HCT116 (cell line): ENCODE measurements around the gene KISS1R. TPM values are rescaled to one million over a fixed set of nuclear protein-coding genes. Genes with fewer than 3 reads are reported as not detected.

Experiments used
- ATAC-seq: fragments of 200-7000 bp; cut with Tn5 transposase; 2 replicates; pipeline ENCODE4 v1.9.1; 2020; ENCODE audit warnings: mild to moderate bottlenecking, moderate library complexity
- BruUV-seq: library from RNA; stranded (reverse); fragments of 400-500 nt; replicated peaks from 2 replicates; lab custom pipeline; 2021; lab: Mats Ljungman, UMichigan
- CTCF ChIA-PET: fragments of 300-600 bp; sonication (Branson Sonifier 250); formaldehyde crosslinking; loops from one replicate; lab custom pipeline; 2021; ENCODE audit warnings: antibody characterized with exemption; lab: Charles Lee
- POLR2A ChIA-PET: fragments of 300-600, 350-600 bp; sonication (Branson Sonifier 250); formaldehyde crosslinking; loops from one replicate; lab custom pipeline; 2021; ENCODE audit warnings: antibody characterized with exemption; lab: Charles Lee
- RAD21 ChIA-PET, 2 experiments: fragments of 300-600 bp; sonication (Branson Sonifier 250); formaldehyde crosslinking; loops; one replicate each; lab custom pipeline; 2023; ENCODE audit warnings: low total read pairs in 2 of 2; ENCODE audit not compliant: uncharacterized antibody in 2 of 2, unreplicated experiment in 2 of 2, low non-redundant PET in 1 of 2; lab: Charles Lee
- DNase-seq: peaks from one replicate; pipeline ENCODE4 v3.0.0-alpha.2; 2010; ENCODE audit warnings: low read depth, low spot score
- H2AFZ ChIP-seq: fragments of 200-600 bp; shearing (Covaris generic), sonication (generic); 2 replicates; pipeline ENCODE4 v1.6.1; 2017; ENCODE audit warnings: low read depth, mixed run types, mixed read lengths, antibody characterized with exemption, low read length; ENCODE audit not compliant: poor library complexity, severe bottlenecking
- H3K27ac ChIP-seq: 2 replicates; pipeline ENCODE4 v1.5.1; 2012; ENCODE audit warnings: low read depth, low read length
- H3K27me3 ChIP-seq: fragments of 200-600 bp; sonication (generic); 2 replicates; pipeline ENCODE4 v1.6.1; 2016; ENCODE audit warnings: mixed run types, low read length, mixed read lengths; ENCODE audit not compliant: insufficient read depth
- H3K36me3 ChIP-seq, 2 experiments: fragments of 200-500 bp in 1 of 2; fragments of 200-600 bp in 1 of 2; sonication (Bioruptor generic) in 1 of 2; sonication (generic) in 1 of 2; 2 replicates each; pipeline versions ENCODE4 v1.5.1 to v1.6.1; 2014 to 2016; ENCODE audit warnings: low read length in 2 of 2, inconsistent platforms in 1 of 2, mixed read lengths in 1 of 2, mixed run types in 1 of 2; ENCODE audit not compliant: insufficient read depth in 2 of 2, control insufficient read depth in 1 of 2
- H3K4me1 ChIP-seq, 2 experiments: fragments of 200-600 bp in 1 of 2; sonication (generic) in 1 of 2; 2 replicates each; pipeline versions ENCODE4 v1.5.1 to v1.6.1; 2012 to 2017; ENCODE audit warnings: low read length in 2 of 2, inconsistent platforms in 1 of 2, mild to moderate bottlenecking in 1 of 2, mixed read lengths in 1 of 2, mixed run types in 1 of 2, moderate library complexity in 1 of 2; ENCODE audit not compliant: insufficient read depth in 2 of 2, control insufficient read depth in 1 of 2
- H3K4me2 ChIP-seq: fragments of 200-600 bp; sonication (generic); 2 replicates; pipeline ENCODE4 v1.6.1; 2017; ENCODE audit warnings: mixed run types, low read length, mixed read lengths
- H3K4me3 ChIP-seq, 2 experiments: fragments of 200-600 bp in 1 of 2; sonication (generic) in 1 of 2; replicated peaks in 1 of 2; 2 replicates each; pipeline ENCODE4 v1.5.1; 2011 to 2016; ENCODE audit warnings: low read length in 2 of 2, control low read depth in 1 of 2, low read depth in 1 of 2, mild to moderate bottlenecking in 1 of 2, mixed read lengths in 1 of 2, mixed run types in 1 of 2
- H3K79me2 ChIP-seq: fragments of 200-600 bp; sonication (generic); 2 replicates; pipeline ENCODE4 v1.6.1; 2017; ENCODE audit warnings: mild to moderate bottlenecking, mixed run types, low read length, moderate library complexity, mixed read lengths; ENCODE audit not compliant: insufficient read depth
- H3K9ac ChIP-seq: fragments of 200-600 bp; sonication (generic); 2 replicates; pipeline ENCODE4 v1.6.1; 2016; ENCODE audit warnings: low read length, mixed read lengths
- H3K9me2 ChIP-seq: fragments of 200-600 bp; sonication (generic), shearing (Covaris generic); 2 replicates; pipeline ENCODE4 v1.6.1; 2017; ENCODE audit warnings: mixed run types, mild to moderate bottlenecking, moderate library complexity; ENCODE audit not compliant: insufficient read depth
- H3K9me3 ChIP-seq, 2 experiments: fragments of 200-500 bp in 1 of 2; fragments of 200-600 bp in 1 of 2; sonication (Bioruptor generic) in 1 of 2; sonication (generic) in 1 of 2; 2 replicates each; pipeline ENCODE4 v1.6.1; 2014 to 2017; ENCODE audit warnings: low read length in 2 of 2, mixed read lengths in 2 of 2, inconsistent platforms in 1 of 2, low read depth in 1 of 2, mild to moderate bottlenecking in 1 of 2, mixed run types in 1 of 2, moderate library complexity in 1 of 2; ENCODE audit not compliant: control insufficient read depth in 1 of 2, insufficient read depth in 1 of 2
- H4K20me1 ChIP-seq: fragments of 200-600 bp; sonication (generic), shearing (Covaris generic); 2 replicates; pipeline ENCODE4 v1.6.1; 2017; ENCODE audit warnings: mixed run types, mild to moderate bottlenecking, moderate library complexity; ENCODE audit not compliant: insufficient read depth
- CEBPB ChIP-seq: IDR thresholded peaks from 2 replicates; pipeline ENCODE4 v1.6.1; 2012; ENCODE audit warnings: low read depth
- EZH2phosphoT487 ChIP-seq: fragments of 200-600 bp; IDR thresholded peaks from 2 replicates; pipeline ENCODE4 v1.6.1; 2018; ENCODE audit warnings: antibody characterized with exemption, borderline replicate concordance
- FOSL1 ChIP-seq: IDR thresholded peaks from 2 replicates; pipeline ENCODE4 v1.6.1; 2012; ENCODE audit warnings: low read depth
- POLR2AphosphoS5 ChIP-seq: IDR thresholded peaks from 2 replicates; pipeline ENCODE4 v1.6.1; 2011; ENCODE audit warnings: mild to moderate bottlenecking, low read depth, low read length, moderate library complexity
- SIN3A ChIP-seq: IDR thresholded peaks from 2 replicates; pipeline ENCODE4 v1.6.1; 2012; ENCODE audit warnings: low read depth
- SRF ChIP-seq: IDR thresholded peaks from 2 replicates; pipeline ENCODE4 v1.6.1; 2012; ENCODE audit warnings: low read depth
- intact Hi-C: fragments of 100-400 bp; cut with micrococcal nuclease; formaldehyde crosslinking; loops from 2 replicates; pipeline ENCODE4 v1.10.0; 2022
- total RNA-seq: library from RNA; stranded (reverse); gene quantifications from one replicate; pipeline ENCODE4 v1.2.1, GENCODE V29; 2021; ENCODE audit not compliant: unreplicated experiment
- TF ChIP-seq, protein P1 (sequence below), 3 experiments: fragments of 200-600 bp in 1 of 3; sonication (generic) in 1 of 3; IDR thresholded peaks in 2 of 3; conservative IDR thresholded peaks in 1 of 3; 2 replicates each; pipeline ENCODE4 v1.5.1; 2012 to 2017; ENCODE audit warnings: low read depth in 2 of 3, low read length in 2 of 3, antibody characterized with exemption in 1 of 3, borderline replicate concordance in 1 of 3, control low read depth in 1 of 3, mild to moderate bottlenecking in 1 of 3, mixed read lengths in 1 of 3, mixed run types in 1 of 3, moderate library complexity in 1 of 3; ENCODE audit not compliant: insufficient read depth in 1 of 3
- TF ChIP-seq, protein P2 (sequence below): IDR thresholded peaks from 2 replicates; pipeline ENCODE4 v1.6.1; 2012

Gene KISS1R
- total RNA-seq, 1 experiment from 2014 or later, result 5.9 TPM

DNA sequence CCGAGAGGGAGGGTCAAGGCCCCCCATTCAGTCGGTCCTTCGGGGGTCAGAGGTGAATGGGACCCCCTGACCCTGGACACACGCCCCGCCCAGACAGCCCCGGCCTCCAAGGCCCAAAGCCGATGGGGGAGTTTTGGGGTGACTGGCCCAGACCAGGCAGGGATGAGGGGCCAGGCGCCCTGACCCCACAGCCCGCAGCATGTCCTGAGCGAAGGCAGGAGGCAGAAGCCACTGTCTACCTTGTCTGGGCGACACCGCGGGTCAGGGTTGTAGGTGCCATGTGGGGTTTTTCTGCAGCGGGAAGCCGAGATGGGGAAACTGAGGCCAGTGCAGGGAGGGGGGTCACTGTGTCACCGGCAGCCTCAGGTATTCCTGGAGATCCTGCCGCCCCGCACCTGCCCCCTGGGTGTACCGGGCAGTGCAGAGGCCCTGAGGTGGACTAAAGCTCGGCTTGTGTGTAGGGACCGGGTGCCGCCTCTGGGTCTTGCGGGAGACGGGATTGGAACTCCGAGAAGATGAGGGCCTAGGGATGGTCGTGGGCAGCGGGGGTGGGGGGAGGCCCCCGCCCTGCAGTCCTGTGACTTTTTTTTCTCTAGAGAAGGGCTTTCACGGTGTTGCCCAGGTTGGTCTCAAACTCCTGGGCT is 17.2 kb downstream of the KISS1R start:
- Histone ChIP-seq H4K20me1 (no peaks in the 10 kb centered on the region), H3K79me2 (no peaks in the 10 kb centered on the region; the same call in 1 of the 2 replicates), H3K4me2 (no peak overlapping the region), H3K4me1 (peaks cover 14 to 18% of the 10 kb centered on the region in 2 experiments), H3K36me3 (0 out of 4 replicates have a peak, but pooled peaks cover 0 to 4% of the 10 kb centered on the region in 2 experiments), H3K27me3 (no peaks in the 10 kb centered on the region), H3K9ac (no peak overlapping the region), H3K4me3 (no peak overlapping the region), H3K9me2 (no peaks in the 10 kb centered on the region), H3K9me3 (no peaks in the 10 kb centered on the region), H2AFZ (no peak overlapping the region), H3K27ac (no peak overlapping the region)
- DNase-seq (no peak), ATAC-seq (no peak)
- POLR2A ChIA-PET, result no interaction called here
- intact Hi-C loops, result no loop called here
- RAD21 ChIA-PET, result no interaction called here
- CTCF ChIA-PET, result no interaction called here
- BruUV-seq, result no TSS peak
- TF ChIP-seq EZH2phosphoT487 (no peak), FOSL1 (no peak), CEBPB (no peak), SIN3A (no peak), POLR2AphosphoS5 (no peak), SRF (no peak)
- TF ChIP-seq, protein P1, sequence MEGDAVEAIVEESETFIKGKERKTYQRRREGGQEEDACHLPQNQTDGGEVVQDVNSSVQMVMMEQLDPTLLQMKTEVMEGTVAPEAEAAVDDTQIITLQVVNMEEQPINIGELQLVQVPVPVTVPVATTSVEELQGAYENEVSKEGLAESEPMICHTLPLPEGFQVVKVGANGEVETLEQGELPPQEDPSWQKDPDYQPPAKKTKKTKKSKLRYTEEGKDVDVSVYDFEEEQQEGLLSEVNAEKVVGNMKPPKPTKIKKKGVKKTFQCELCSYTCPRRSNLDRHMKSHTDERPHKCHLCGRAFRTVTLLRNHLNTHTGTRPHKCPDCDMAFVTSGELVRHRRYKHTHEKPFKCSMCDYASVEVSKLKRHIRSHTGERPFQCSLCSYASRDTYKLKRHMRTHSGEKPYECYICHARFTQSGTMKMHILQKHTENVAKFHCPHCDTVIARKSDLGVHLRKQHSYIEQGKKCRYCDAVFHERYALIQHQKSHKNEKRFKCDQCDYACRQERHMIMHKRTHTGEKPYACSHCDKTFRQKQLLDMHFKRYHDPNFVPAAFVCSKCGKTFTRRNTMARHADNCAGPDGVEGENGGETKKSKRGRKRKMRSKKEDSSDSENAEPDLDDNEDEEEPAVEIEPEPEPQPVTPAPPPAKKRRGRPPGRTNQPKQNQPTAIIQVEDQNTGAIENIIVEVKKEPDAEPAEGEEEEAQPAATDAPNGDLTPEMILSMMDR (IDR thresholded peaks at IDR 0.05 in 2 of 3, conservative IDR thresholded peaks at IDR 0.05 in 1 of 3; ENCODE audit: borderline replicate concordance in 1 of 3, insufficient read depth in 1 of 3, low read depth in 2 of 3, low read length in 2 of 3), result no peak
- TF ChIP-seq, protein P2, sequence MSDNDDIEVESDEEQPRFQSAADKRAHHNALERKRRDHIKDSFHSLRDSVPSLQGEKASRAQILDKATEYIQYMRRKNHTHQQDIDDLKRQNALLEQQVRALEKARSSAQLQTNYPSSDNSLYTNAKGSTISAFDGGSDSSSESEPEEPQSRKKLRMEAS, result no peak
